GM21367 (cell line): ENCODE measurements around the gene FAM193B.

ENCODE experiments used
- ATAC-seq: cut with Tn5 transposase; IDR thresholded peaks from one replicate; pipeline ENCODE4 v1.9.1; 2021; ENCODE audit not compliant: unreplicated experiment

The FAM193B gene

GRCh38 chr5:177472460-177473442, 81.6 kb downstream of the FAM193B start:
- no peak for ATAC-seq

GRCh38 chr5:177471610-177472356, 82.6 kb downstream of the FAM193B start:
- no peak for ATAC-seq

GRCh38 chr5:177470759-177471536, 83.4 kb downstream of the FAM193B start:
- ATAC-seq, result no peak
